SK-N-MC (cell line): ENCODE results near the gene ASTE1.

ENCODE experiments used
- DNase-seq: peaks from one replicate; pipeline ENCODE4 v3.0.0-alpha.2; 2011; ENCODE audit warnings: low read depth, low spot score
- H3K27ac ChIP-seq: fragments of 200-600 bp; sonication (generic); 2 replicates; pipeline ENCODE4 v1.5.1; 2016; ENCODE audit warnings: mixed run types
- H3K36me3 ChIP-seq: fragments of 200-600 bp; sonication (generic); 2 replicates; pipeline ENCODE4 v1.6.1; 2017; ENCODE audit warnings: antibody characterized with exemption, low read length, mixed read lengths; ENCODE audit not compliant: insufficient read depth
- H3K4me3 ChIP-seq: fragments of 200-600 bp; sonication (generic); 2 replicates; pipeline ENCODE4 v1.5.1; 2016
- H3K9ac ChIP-seq: fragments of 200-600 bp; sonication (generic); 2 replicates; pipeline ENCODE4 v1.8.0; 2017; ENCODE audit warnings: mixed run types, mixed read lengths; ENCODE audit not compliant: insufficient read length
- H3K9me3 ChIP-seq: fragments of 200-600 bp; sonication (generic); 2 replicates; pipeline ENCODE4 v1.6.1; 2017; ENCODE audit warnings: low read depth, mild to moderate bottlenecking, antibody characterized with exemption, low read length, moderate library complexity, mixed read lengths
- EZH2 ChIP-seq: fragments of 200-600 bp; sonication (generic); IDR thresholded peaks from one replicate; pipeline ENCODE4 v1.6.1; 2017; ENCODE audit warnings: antibody characterized with exemption
- FOXP2 ChIP-seq: optimal IDR thresholded peaks from 2 replicates; pipeline ENCODE3; 2011; ENCODE audit warnings: mild to moderate bottlenecking, moderate library complexity; ENCODE audit not compliant: insufficient read depth; ENCODE audit errors: extremely low read length, control extremely low read depth
- POLR2AphosphoS5 ChIP-seq: IDR thresholded peaks from 2 replicates; pipeline ENCODE4 v1.6.1; 2012; ENCODE audit warnings: mild to moderate bottlenecking, low read depth, low read length, borderline replicate concordance

Gene ASTE1

DNA sequence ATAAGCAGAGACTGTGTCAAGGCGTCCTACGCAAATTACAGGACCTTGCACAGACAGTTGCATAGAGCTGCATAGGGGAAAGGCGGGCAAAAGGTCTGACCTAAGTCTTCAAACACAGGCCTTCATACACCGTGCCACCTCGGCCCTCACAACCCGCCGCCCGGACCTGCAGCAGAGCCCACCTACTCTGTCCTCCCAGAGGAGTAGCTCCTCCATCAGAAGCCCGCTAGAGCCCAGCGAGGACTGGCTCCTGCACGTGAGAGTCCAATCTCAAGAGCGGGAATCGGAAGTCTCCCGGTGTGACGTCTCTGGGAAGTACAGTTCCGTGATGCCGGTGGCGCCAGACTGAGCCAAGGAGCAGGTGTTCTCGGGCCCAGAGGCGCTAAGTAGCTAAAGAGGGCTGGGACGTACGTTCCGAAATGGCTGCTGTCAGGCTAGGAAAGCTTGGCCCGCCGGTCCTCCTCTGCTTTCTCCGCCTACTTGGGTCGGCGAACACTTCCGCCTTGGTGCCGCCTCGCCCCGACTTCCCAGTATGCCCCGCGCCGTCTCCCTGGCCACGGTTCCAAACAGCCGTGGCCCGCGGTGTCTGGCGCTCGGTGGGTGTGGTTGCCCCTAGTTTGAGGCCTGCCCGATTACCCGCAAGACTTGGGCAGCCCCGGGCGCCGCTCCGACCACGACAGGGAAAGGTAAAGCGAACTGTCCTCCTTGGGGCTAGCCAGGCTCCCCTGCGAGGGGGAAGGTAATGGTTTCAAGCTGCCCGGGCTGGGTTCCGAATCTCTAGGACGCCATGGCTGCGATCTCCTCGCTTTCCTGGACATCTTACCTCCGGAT is at the start of gene ASTE1, which contains the start of gene NEK11:
Gene ASTE1, minus strand, starts transcription at position 505 of the 831 bp plus-strand sequence. CDS start 1,519 bp downstream, outside the sequence.
Gene NEK11, plus strand, starts transcription at position 557 of the 831 bp plus-strand sequence. CDS start 2,832 bp downstream, outside the sequence.
- TF ChIP-seq FOXP2 (peak; percentile 15), POLR2AphosphoS5 (peak; percentile 85), EZH2 (no peak)
- no peak for DNase-seq
- 0 out of 2 replicates have a peak within 1 kb of the TSS, but pooled peaks have one; percentile 25 for H3K27ac ChIP-seq

DNA sequence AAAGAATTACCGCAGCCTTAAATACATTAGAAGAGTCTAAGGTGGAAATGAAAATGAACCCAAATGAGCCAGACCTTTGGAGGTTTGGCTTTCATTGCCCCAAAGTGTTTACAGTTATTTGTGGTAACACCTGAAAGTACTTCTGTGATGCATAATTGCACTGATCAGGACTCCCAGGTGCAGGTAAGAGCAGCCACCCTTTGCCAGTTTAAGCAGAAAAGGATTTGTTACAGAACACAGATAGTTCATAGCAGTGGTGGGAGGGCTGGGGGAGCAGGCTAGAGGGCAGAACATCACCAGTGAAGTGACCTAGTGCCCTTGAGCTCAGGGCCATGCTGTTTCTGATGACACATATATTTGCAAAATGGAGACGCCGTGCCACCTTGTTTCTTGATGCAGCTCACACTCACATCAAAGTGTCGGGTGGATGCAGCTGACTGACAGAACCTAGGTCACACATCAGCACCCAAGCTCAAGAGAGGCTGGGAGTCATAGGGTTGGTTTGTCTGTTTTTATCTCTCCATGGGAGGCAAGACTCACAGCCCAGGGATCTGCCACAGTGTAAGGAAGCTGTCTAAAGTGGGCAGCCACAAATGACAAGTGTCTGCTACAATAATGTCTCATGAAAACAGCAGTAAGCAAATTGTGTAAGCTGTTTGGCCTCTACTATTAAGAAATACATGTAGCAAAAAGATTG is 49.2 kb upstream of the ASTE1 start:
- Histone ChIP-seq H3K27ac (no peak overlapping the region), H3K9me3 (no peaks in the 10 kb centered on the region), H3K36me3 (no peaks in the 10 kb centered on the region), H3K9ac (no peak overlapping the region), H3K4me3 (no peak overlapping the region)
- TF ChIP-seq FOXP2 = no peak
- no peak for DNase-seq

More for the DNA sequence above, at the start of gene ASTE1, which contains the start of gene NEK11:
- H3K9me3 ChIP-seq = no peaks in the 10 kb centered on the region
- peak within 1 kb of the TSS; percentile 86 for H3K4me3 ChIP-seq
- peak within 1 kb of the TSS; percentile 75 for H3K9ac ChIP-seq
- peaks cover 25% of the 10 kb centered on the region for H3K36me3 ChIP-seq

DNA sequence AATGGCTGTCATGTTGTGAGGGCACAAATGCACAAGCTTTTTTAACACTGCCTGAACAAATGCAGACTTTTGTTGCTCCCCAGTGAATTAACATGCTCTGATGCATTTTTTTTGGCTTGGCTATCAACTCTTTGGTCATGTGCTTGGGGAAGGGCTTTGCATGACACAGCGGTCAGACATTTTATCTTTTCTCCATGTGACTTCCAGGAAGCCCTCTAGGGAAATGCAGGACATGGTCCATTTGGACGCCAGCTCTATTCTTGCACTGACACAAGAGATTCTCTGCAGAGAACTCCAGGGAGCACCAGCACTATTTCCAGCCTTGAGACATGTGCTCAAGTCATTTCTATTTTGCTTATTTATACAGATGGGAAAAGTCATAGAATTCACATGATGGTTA is 46.2 kb upstream of the ASTE1 start:
- no peak for TF ChIP-seq EZH2
- no peak for TF ChIP-seq FOXP2
- no peak for TF ChIP-seq POLR2AphosphoS5
- H3K4me3 ChIP-seq = no peak overlapping the region
- no peaks in the 10 kb centered on the region for H3K36me3 ChIP-seq
- no peak overlapping the region for H3K9ac ChIP-seq
- no peak overlapping the region for H3K27ac ChIP-seq
- H3K9me3 ChIP-seq = no peaks in the 10 kb centered on the region
- DNase-seq = no peak

- Histone ChIP-seq H3K27ac (no peak overlapping the region), H3K4me3 (no peak overlapping the region), H3K36me3 (no peaks in the 10 kb centered on the region), H3K9me3 (no peaks in the 10 kb centered on the region), H3K9ac (no peak overlapping the region)
- TF ChIP-seq FOXP2 (no peak), EZH2 (no peak)
- no peak for DNase-seq
These were observed 45.5 kb upstream of the ASTE1 start for GRCh38 chr3:131072099-131072559.

DNA sequence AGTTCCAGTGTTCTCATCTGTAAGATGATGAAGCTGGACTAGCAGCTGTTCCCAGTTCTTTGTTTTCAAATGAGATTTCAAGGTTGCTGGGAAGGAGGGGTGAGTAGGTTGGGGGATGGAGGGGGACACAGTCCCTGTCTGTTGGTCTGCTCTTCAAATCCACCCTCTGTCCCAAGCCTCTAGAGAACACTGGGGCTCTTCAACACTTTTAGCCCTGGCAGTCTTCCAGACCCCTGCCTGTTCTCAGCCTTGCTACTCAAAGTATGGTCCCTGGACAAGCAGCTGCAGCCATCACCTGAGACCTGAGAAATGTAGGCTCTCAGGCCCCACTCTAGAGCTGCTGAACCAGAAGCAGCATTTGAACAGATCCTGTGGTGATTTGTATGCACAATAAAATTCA is 41.4 kb upstream of the ASTE1 start:
- Histone ChIP-seq H3K9ac (no peak overlapping the region), H3K36me3 (no peaks in the 10 kb centered on the region), H3K9me3 (peaks cover 5% of the 10 kb centered on the region; the same call in 1 of the 2 replicates), H3K27ac (no peak overlapping the region), H3K4me3 (no peak overlapping the region)
- TF ChIP-seq EZH2 (no peak), POLR2AphosphoS5 (no peak), FOXP2 (no peak)
- DNase-seq = no peak

GRCh38 chr3:131053043-131053859 is 26.6 kb upstream of the ASTE1 start:
- no peaks in the 10 kb centered on the region for H3K9me3 ChIP-seq
- no peak for TF ChIP-seq FOXP2
- no peak for TF ChIP-seq EZH2
- no peak; the same call in 1 of the 2 replicates for TF ChIP-seq POLR2AphosphoS5
- peak overlapping the region; percentile 34 for H3K27ac ChIP-seq
- no peaks in the 10 kb centered on the region for H3K36me3 ChIP-seq
- H3K9ac ChIP-seq = no peak overlapping the region
- no peak overlapping the region for H3K4me3 ChIP-seq
- no peak for DNase-seq

GRCh38 chr3:131050001-131050400 is 23.4 kb upstream of the ASTE1 start:
- Histone ChIP-seq H3K4me3 (no peak overlapping the region), H3K9ac (no peak overlapping the region), H3K36me3 (no peaks in the 10 kb centered on the region), H3K9me3 (no peaks in the 10 kb centered on the region), H3K27ac (peak overlapping the region; percentile 16; the same call in 1 of the 2 replicates)
- TF ChIP-seq EZH2 (no peak), POLR2AphosphoS5 (no peak), FOXP2 (no peak)
- DNase-seq = no peak

- H3K4me3 ChIP-seq = no peak overlapping the region
- no peaks in the 10 kb centered on the region for H3K9me3 ChIP-seq
- DNase-seq = no peak
- H3K36me3 ChIP-seq = no peaks in the 10 kb centered on the region; the same call in 1 of the 2 replicates
- no peak overlapping the region for H3K27ac ChIP-seq
- TF ChIP-seq POLR2AphosphoS5 = no peak
- TF ChIP-seq FOXP2 = no peak
- H3K9ac ChIP-seq = no peak overlapping the region
These were observed 21.4 kb upstream of the ASTE1 start for GRCh38 chr3:131048030-131048429.
